OCI-LY7 (cell line): ENCODE measurements around the gene ANKMY1. TPM values are rescaled to one million over a fixed set of nuclear protein-coding genes. Genes with fewer than 3 reads are reported as not detected.

ENCODE experiments used
- BruUV-seq: library from RNA; stranded (reverse); fragments of 400-500 nt; replicated peaks from 2 replicates; lab custom pipeline; 2021; lab: Mats Ljungman, UMichigan
- CTCF ChIA-PET: fragments of 300-600 bp; sonication (Branson Sonifier 250); formaldehyde crosslinking; loops from one replicate; lab custom pipeline; 2022; ENCODE audit warnings: antibody characterized with exemption; ENCODE audit not compliant: unreplicated experiment; lab: Charles Lee
- POLR2A ChIA-PET: fragments of 300-600 bp; sonication (Branson Sonifier 250); formaldehyde crosslinking; loops from one replicate; lab custom pipeline; 2022; ENCODE audit warnings: antibody characterized with exemption; lab: Charles Lee
- DNase-seq: peaks from one replicate; pipeline ENCODE4 v3.0.0-alpha.2; 2015; ENCODE audit warnings: low spot score
- H2AFZ ChIP-seq: fragments of 200-600 bp; sonication (generic), shearing (Covaris generic); 2 replicates; pipeline ENCODE4 v1.6.1; 2014; ENCODE audit warnings: mild to moderate bottlenecking, antibody characterized with exemption, low read length, moderate library complexity
- H3K27ac ChIP-seq: fragments of 200-600 bp; sonication (generic); 2 replicates; pipeline ENCODE4 v1.5.1; 2014; ENCODE audit warnings: mixed run types, low read depth, mild to moderate bottlenecking, moderate library complexity, low read length, inconsistent platforms; ENCODE audit not compliant: poor library complexity, severe bottlenecking
- H3K36me3 ChIP-seq: fragments of 200-600 bp; sonication (generic); 2 replicates; pipeline ENCODE4 v1.6.1; 2014; ENCODE audit warnings: mild to moderate bottlenecking, antibody characterized with exemption, low read length, moderate library complexity, mixed read lengths; ENCODE audit not compliant: insufficient read depth
- H3K4me1 ChIP-seq: fragments of 200-600 bp; sonication (generic); 2 replicates; pipeline ENCODE4 v1.5.1; 2014; ENCODE audit warnings: mild to moderate bottlenecking, low read length; ENCODE audit not compliant: insufficient read depth, poor library complexity, severe bottlenecking
- H3K4me2 ChIP-seq: fragments of 200-600 bp; sonication (generic); 2 replicates; pipeline ENCODE4 v1.6.1; 2014; ENCODE audit warnings: mild to moderate bottlenecking, low read length
- H3K4me3 ChIP-seq: fragments of 200-600 bp; sonication (generic); 2 replicates; pipeline ENCODE4 v1.5.1; 2014; ENCODE audit warnings: mild to moderate bottlenecking, low read depth, low read length; ENCODE audit not compliant: poor library complexity, severe bottlenecking
- H3K79me2 ChIP-seq: fragments of 200-600 bp; sonication (generic); 2 replicates; pipeline ENCODE4 v1.6.1; 2016; ENCODE audit warnings: low read depth, mild to moderate bottlenecking, low read length, moderate library complexity, mixed read lengths; ENCODE audit not compliant: insufficient read depth
- H3K9me2 ChIP-seq: fragments of 200-600 bp; sonication (generic); 2 replicates; pipeline ENCODE4 v1.6.1; 2016; ENCODE audit warnings: mild to moderate bottlenecking, low read length, mixed read lengths; ENCODE audit not compliant: insufficient read depth
- H3K9me3 ChIP-seq: fragments of 200-600 bp; sonication (generic); 2 replicates; pipeline ENCODE4 v1.6.1; 2014; ENCODE audit warnings: mild to moderate bottlenecking, mixed run types, low read length, mixed read lengths
- H4K20me1 ChIP-seq: fragments of 200-600 bp; sonication (generic); 2 replicates; pipeline ENCODE4 v1.6.1; 2014; ENCODE audit warnings: mild to moderate bottlenecking, antibody characterized with exemption, low read length, moderate library complexity, mixed read lengths; ENCODE audit not compliant: insufficient read depth
- CTCF ChIP-seq: fragments of 200-600 bp; sonication (generic); conservative IDR thresholded peaks from 2 replicates; pipeline ENCODE4 v1.5.1; 2014; ENCODE audit warnings: mild to moderate bottlenecking, antibody characterized with exemption, low read length, moderate library complexity, mixed read lengths
- EZH2phosphoT487 ChIP-seq: fragments of 200-600 bp; sonication (generic); IDR thresholded peaks from 2 replicates; pipeline ENCODE4 v1.6.1; 2018; ENCODE audit warnings: low read depth, borderline replicate concordance, mild to moderate bottlenecking, mixed run types, antibody characterized with exemption, low read length, moderate library complexity, mixed read lengths
- intact Hi-C: fragments of 100-400 bp; cut with micrococcal nuclease; formaldehyde crosslinking; loops from one replicate; pipeline ENCODE4 v1.10.0; 2022; ENCODE audit not compliant: unreplicated experiment
- total RNA-seq, 2 experiments: library from RNA; depleted of rRNA in 1 of 2; stranded (reverse); fragments of >200 nt in 1 of 2; shearing (Covaris generic) in 1 of 2; gene quantifications; 2 replicates each; pipeline ENCODE4 v1.2.3, GENCODE V29; 2014 to 2022

The ANKMY1 gene
- total RNA-seq, 2 experiments from 2014 or later, result 30.6 to 65.9 TPM

GRCh38 chr2:240594511-240595380 lies 37.0 kb upstream of the ANKMY1 start:
- no peaks in the 10 kb centered on the region for H3K9me3 ChIP-seq
- no peak overlapping the region for H3K4me2 ChIP-seq
- intact Hi-C loops, result no loop called here
- no peak for DNase-seq
- CTCF ChIA-PET, result no interaction called here
- TF ChIP-seq CTCF (no peak), EZH2phosphoT487 (no peak)
- no peak overlapping the region for H2AFZ ChIP-seq
- no peak overlapping the region for H3K4me3 ChIP-seq
- no TSS peak for BruUV-seq
- H3K36me3 ChIP-seq, result peaks cover 42% of the 10 kb centered on the region; the same call in 1 of the 2 replicates
- no peaks in the 10 kb centered on the region; the same call in 1 of the 2 replicates for H4K20me1 ChIP-seq
- H3K79me2 ChIP-seq, result no peaks in the 10 kb centered on the region
- no peak overlapping the region for H3K27ac ChIP-seq
- no peaks in the 10 kb centered on the region for H3K9me2 ChIP-seq
- POLR2A ChIA-PET, result no interaction called here
- no peaks in the 10 kb centered on the region for H3K4me1 ChIP-seq

- POLR2A ChIA-PET, result no interaction called here
Observed at GRCh38 chr2:240593703-240594451, 36.1 kb upstream of the ANKMY1 start.

More at GRCh38 chr2:240593703-240594451, 36.1 kb upstream of the ANKMY1 start:
- H3K9me2 ChIP-seq, result no peaks in the 10 kb centered on the region
- H2AFZ ChIP-seq, result no peak overlapping the region
- DNase-seq, result no peak
- no peak overlapping the region for H3K4me3 ChIP-seq
- H3K27ac ChIP-seq, result no peak overlapping the region
- peaks cover 44% of the 10 kb centered on the region; the same call in 1 of the 2 replicates for H3K36me3 ChIP-seq
- H3K9me3 ChIP-seq, result no peaks in the 10 kb centered on the region
- no TSS peak for BruUV-seq
- CTCF ChIA-PET, result interaction anchor here (0.7 kb wide), 1 partner anchor 9 kb away, joined by 3 read pairs; no protein-coding TSS in a partner anchor
- no peaks in the 10 kb centered on the region; the same call in 1 of the 2 replicates for H4K20me1 ChIP-seq
- peaks cover under 1% of the 10 kb centered on the region; the same call in 1 of the 2 replicates for H3K79me2 ChIP-seq
- TF ChIP-seq CTCF (no peak), EZH2phosphoT487 (no peak)
- intact Hi-C loops, result no loop called here
- no peak overlapping the region for H3K4me2 ChIP-seq
- H3K4me1 ChIP-seq, result peaks cover under 1% of the 10 kb centered on the region
